DND-41 (cell line): ENCODE results near the gene NDUFS2.
"Not testable (repeated sequence)": the region's sequence is repeated elsewhere in the genome, so short reads cannot be mapped to it uniquely, and the experiment has no call there.

Source experiments
- ATAC-seq: fragments of 200-7000 bp; cut with Tn5 transposase; 3 replicates; pipeline ENCODE4 v1.9.1; 2021; ENCODE audit warnings: low read depth; ENCODE audit not compliant: insufficient read depth
- DNase-seq: peaks from one replicate; pipeline ENCODE4 v3.0.0-alpha.2; 2020
- H2AFZ ChIP-seq: 2 replicates; pipeline ENCODE4 v1.6.0; 2012; ENCODE audit warnings: low read depth, low read length
- H3K27ac ChIP-seq: 2 replicates; pipeline ENCODE4 v1.5.1; 2012; ENCODE audit warnings: low read length, inconsistent platforms
- H3K27me3 ChIP-seq: fragments of 200-600 bp; sonication (generic); 2 replicates; pipeline ENCODE4 v1.6.0; 2012; ENCODE audit warnings: low read length, mild to moderate bottlenecking, inconsistent platforms; ENCODE audit not compliant: insufficient read depth, poor library complexity
- H3K36me3 ChIP-seq: 2 replicates; pipeline ENCODE4 v1.5.1; 2012; ENCODE audit warnings: low read length, inconsistent platforms; ENCODE audit not compliant: insufficient read depth
- H3K4me1 ChIP-seq: 2 replicates; pipeline ENCODE4 v1.5.1; 2012; ENCODE audit warnings: mild to moderate bottlenecking, low read length; ENCODE audit not compliant: insufficient read depth
- H3K4me2 ChIP-seq: 2 replicates; pipeline ENCODE4 v1.6.0; 2012; ENCODE audit warnings: mild to moderate bottlenecking, moderate library complexity, low read length, inconsistent platforms; ENCODE audit not compliant: insufficient read depth
- H3K4me3 ChIP-seq, 2 experiments: fragments of 200-600 bp in 1 of 2; shearing (Covaris generic) in 1 of 2; 2 replicates each; pipeline ENCODE4 v1.5.1; 2012 to 2016; ENCODE audit warnings: inconsistent platforms in 2 of 2, low read length in 2 of 2, mild to moderate bottlenecking in 2 of 2, low read depth in 1 of 2, moderate library complexity in 1 of 2
- H3K79me2 ChIP-seq: 2 replicates; pipeline ENCODE4 v1.6.0; 2012; ENCODE audit warnings: low read length, inconsistent platforms; ENCODE audit not compliant: insufficient read depth
- H3K9ac ChIP-seq: 2 replicates; pipeline ENCODE4 v1.6.0; 2012; ENCODE audit warnings: low read depth, mild to moderate bottlenecking, inconsistent platforms, low read length, moderate library complexity
- H3K9me3 ChIP-seq: 2 replicates; pipeline ENCODE4 v1.5.1; 2012; ENCODE audit warnings: low read length, moderate library complexity, mild to moderate bottlenecking, inconsistent platforms; ENCODE audit not compliant: insufficient read depth, severe bottlenecking
- H4K20me1 ChIP-seq: 2 replicates; pipeline ENCODE4 v1.6.0; 2012; ENCODE audit warnings: low read length; ENCODE audit not compliant: insufficient read depth
- CTCF ChIP-seq: IDR thresholded peaks from 2 replicates; pipeline ENCODE4 v1.5.1; 2012; ENCODE audit warnings: borderline replicate concordance, low read length, moderate library complexity, mild to moderate bottlenecking; ENCODE audit not compliant: poor library complexity, severe bottlenecking; ENCODE audit errors: extremely low read depth
- EZH2 ChIP-seq: IDR thresholded peaks from 3 replicates; pipeline ENCODE4 v1.6.1; 2012; ENCODE audit warnings: borderline replicate concordance, low read depth, mild to moderate bottlenecking, moderate library complexity, low read length, inconsistent platforms; ENCODE audit not compliant: severe bottlenecking

Gene NDUFS2

GRCh38 chr1:161223805-161224694 is 21.9 kb downstream of the NDUFS2 start:
- DNase-seq (no peak), ATAC-seq (no peak)
- Histone ChIP-seq H3K27ac (no peak overlapping the region), H4K20me1 (no peaks in the 10 kb centered on the region), H3K36me3 (peaks cover 16% of the 10 kb centered on the region), H3K79me2 (peaks cover 13% of the 10 kb centered on the region), H3K4me1 (peaks cover 27% of the 10 kb centered on the region), H2AFZ (no peak overlapping the region), H3K9me3 (no peaks in the 10 kb centered on the region), H3K9ac (no peak overlapping the region), H3K27me3 (no peaks in the 10 kb centered on the region), H3K4me2 (no peak overlapping the region), H3K4me3 (no peak overlapping the region)
- TF ChIP-seq CTCF: no peak
- TF ChIP-seq EZH2: no peak

GRCh38 chr1:161224695-161225087 is 22.5 kb downstream of the NDUFS2 start:
- not testable (repeated sequence) for H3K4me3 ChIP-seq, H3K4me2 ChIP-seq, H3K27me3 ChIP-seq, H4K20me1 ChIP-seq, H3K9ac ChIP-seq, ATAC-seq, H3K27ac ChIP-seq, DNase-seq, H3K9me3 ChIP-seq
- H3K36me3 ChIP-seq: peaks cover 22% of the 10 kb centered on the region
- peaks cover 27% of the 10 kb centered on the region for H3K4me1 ChIP-seq
- H2AFZ ChIP-seq: peak overlapping the region; percentile 79; the same call in 1 of the 2 replicates
- peaks cover 13% of the 10 kb centered on the region for H3K79me2 ChIP-seq

- DNase-seq: no peak
- peak overlapping the region; percentile 49 for H3K4me2 ChIP-seq
- TF ChIP-seq CTCF: no peak
- no peak for TF ChIP-seq EZH2
- no peaks in the 10 kb centered on the region for H3K27me3 ChIP-seq
- peak overlapping the region in 1 of 2 experiments; percentile 21; a peak in 2 of 4 replicates for H3K4me3 ChIP-seq
- peak overlapping the region; percentile 72 for H3K27ac ChIP-seq
- H2AFZ ChIP-seq: peak overlapping the region; percentile 79
- 0 out of 2 replicates have a peak overlapping the region, but pooled peaks have one; percentile 1 for H3K9ac ChIP-seq
- H3K4me1 ChIP-seq: peaks cover 27% of the 10 kb centered on the region
- no peak for ATAC-seq
- peaks cover 24% of the 10 kb centered on the region for H3K36me3 ChIP-seq
- peaks cover 13% of the 10 kb centered on the region for H3K79me2 ChIP-seq
- no peaks in the 10 kb centered on the region for H3K9me3 ChIP-seq
- H4K20me1 ChIP-seq: no peaks in the 10 kb centered on the region
These were observed 23.0 kb downstream of the NDUFS2 start for GRCh38 chr1:161225178-161225533.

GRCh38 chr1:161225534-161226319 is 23.6 kb downstream of the NDUFS2 start, which contains the start of gene TOMM40L:
TSS of gene TOMM40L (plus strand) at chr1:161226060. CDS start at chr1:161226490, 430 bp downstream.
- Histone ChIP-seq H2AFZ (peak within 1 kb of the TSS; percentile 98), H3K4me1 (peaks cover 27% of the 10 kb centered on the region), H3K9me3 (no peaks in the 10 kb centered on the region), H3K27ac (peak within 1 kb of the TSS; percentile 88), H3K4me3 (peak within 1 kb of the TSS; percentile 72 to 89), H3K9ac (peak within 1 kb of the TSS; percentile 70), H3K36me3 (peaks cover 24% of the 10 kb centered on the region), H3K4me2 (peak within 1 kb of the TSS; percentile 93), H3K79me2 (peaks cover 13% of the 10 kb centered on the region), H4K20me1 (0 out of 2 replicates have a peak, but pooled peaks cover under 1% of the 10 kb centered on the region), H3K27me3 (no peaks in the 10 kb centered on the region)
- peak; percentile 95 for DNase-seq
- ATAC-seq: peak; percentile 93
- TF ChIP-seq CTCF (peak; percentile 82), EZH2 (no peak)
